ENCODE results near the gene SPAG5. TPM values are rescaled to one million over a fixed set of nuclear protein-coding genes. Genes with fewer than 3 reads are reported as not detected.

The SPAG5 gene
- total and polyA plus RNA-seq, 2 experiments from 2014 or later = 99.6 to 104 TPM

GRCh38 chr17:28613931-28614381, 15.1 kb upstream of the SPAG5 start, which contains the start of gene RSKR:
Gene RSKR (minus strand): TSS chr17:28614185. CDS start chr17:28614161, 24 bp downstream.
- Mint-ChIP-seq H3K9me3 (no peaks in the 10 kb centered on the region), H3K4me1 (no peaks in the 10 kb centered on the region), H3K4me3 (no peak within 1 kb of the TSS), H3K36me3 (ENCODE audit: low read depth) (peaks cover 89% of the 10 kb centered on the region), H3K27ac (no peak within 1 kb of the TSS), H3K27me3 (ENCODE audit: insufficient read depth, low read depth, poor library complexity) (no peaks in the 10 kb centered on the region)
- peaks cover 8% of the 10 kb centered on the region; the same call in 1 of the 2 replicates for H3F3A ChIP-seq (replicated peaks; ENCODE audit: low read depth)
- no peaks in the 10 kb centered on the region for H3K27me3 ChIP-seq (ENCODE audit: insufficient read depth)
- H3K4me1 ChIP-seq (ENCODE audit: insufficient read depth) = no peaks in the 10 kb centered on the region
- no peak within 1 kb of the TSS for H3K4me3 ChIP-seq
- H3K79me2 ChIP-seq (replicated peaks; ENCODE audit: insufficient read depth) = no peaks in the 10 kb centered on the region
- H4K20me1 ChIP-seq (replicated peaks; ENCODE audit: insufficient read depth) = peaks cover 35% of the 10 kb centered on the region
- H2AFZ ChIP-seq = no peak within 1 kb of the TSS
- H3K4me2 ChIP-seq = no peak within 1 kb of the TSS
- peaks cover 55% of the 10 kb centered on the region for H3K36me3 ChIP-seq (ENCODE audit: insufficient read depth)
- no peak for DNase-seq (ENCODE audit: low spot score)
- TF ChIP-seq ZNF114 (CRISPR knock-in tag; IDR thresholded peaks at IDR 0.05) (no peak), EZH2 (IDR thresholded peaks at IDR 0.05; ENCODE audit: low read depth, unreplicated experiment) (no peak), ZNF462 (CRISPR knock-in tag; IDR thresholded peaks at IDR 0.05) (no peak), ETS1 (IDR thresholded peaks at IDR 0.05) (no peak), CREB1 (CRISPR knock-in tag; IDR thresholded peaks at IDR 0.05; ENCODE audit: low read depth) (no peak), ZNF331 (CRISPR knock-in tag; IDR thresholded peaks at IDR 0.05; ENCODE audit: low read depth) (no peak), POLR2AphosphoS5 (IDR thresholded peaks at IDR 0.05; ENCODE audit: low read depth) (no peak), JUNB (IDR thresholded peaks at IDR 0.05; ENCODE audit: unreplicated experiment) (no peak), STAT1 (IDR thresholded peaks at IDR 0.05; ENCODE audit: unreplicated experiment) (no peak), NANOG (IDR thresholded peaks at IDR 0.05; ENCODE audit: borderline replicate concordance) (no peak)
- TF ChIP-seq, protein P1, sequence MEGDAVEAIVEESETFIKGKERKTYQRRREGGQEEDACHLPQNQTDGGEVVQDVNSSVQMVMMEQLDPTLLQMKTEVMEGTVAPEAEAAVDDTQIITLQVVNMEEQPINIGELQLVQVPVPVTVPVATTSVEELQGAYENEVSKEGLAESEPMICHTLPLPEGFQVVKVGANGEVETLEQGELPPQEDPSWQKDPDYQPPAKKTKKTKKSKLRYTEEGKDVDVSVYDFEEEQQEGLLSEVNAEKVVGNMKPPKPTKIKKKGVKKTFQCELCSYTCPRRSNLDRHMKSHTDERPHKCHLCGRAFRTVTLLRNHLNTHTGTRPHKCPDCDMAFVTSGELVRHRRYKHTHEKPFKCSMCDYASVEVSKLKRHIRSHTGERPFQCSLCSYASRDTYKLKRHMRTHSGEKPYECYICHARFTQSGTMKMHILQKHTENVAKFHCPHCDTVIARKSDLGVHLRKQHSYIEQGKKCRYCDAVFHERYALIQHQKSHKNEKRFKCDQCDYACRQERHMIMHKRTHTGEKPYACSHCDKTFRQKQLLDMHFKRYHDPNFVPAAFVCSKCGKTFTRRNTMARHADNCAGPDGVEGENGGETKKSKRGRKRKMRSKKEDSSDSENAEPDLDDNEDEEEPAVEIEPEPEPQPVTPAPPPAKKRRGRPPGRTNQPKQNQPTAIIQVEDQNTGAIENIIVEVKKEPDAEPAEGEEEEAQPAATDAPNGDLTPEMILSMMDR (conservative IDR thresholded peaks at IDR 0.05; ENCODE audit: low read depth in 2 of 2) = no peak
- TF ChIP-seq, protein P2, sequence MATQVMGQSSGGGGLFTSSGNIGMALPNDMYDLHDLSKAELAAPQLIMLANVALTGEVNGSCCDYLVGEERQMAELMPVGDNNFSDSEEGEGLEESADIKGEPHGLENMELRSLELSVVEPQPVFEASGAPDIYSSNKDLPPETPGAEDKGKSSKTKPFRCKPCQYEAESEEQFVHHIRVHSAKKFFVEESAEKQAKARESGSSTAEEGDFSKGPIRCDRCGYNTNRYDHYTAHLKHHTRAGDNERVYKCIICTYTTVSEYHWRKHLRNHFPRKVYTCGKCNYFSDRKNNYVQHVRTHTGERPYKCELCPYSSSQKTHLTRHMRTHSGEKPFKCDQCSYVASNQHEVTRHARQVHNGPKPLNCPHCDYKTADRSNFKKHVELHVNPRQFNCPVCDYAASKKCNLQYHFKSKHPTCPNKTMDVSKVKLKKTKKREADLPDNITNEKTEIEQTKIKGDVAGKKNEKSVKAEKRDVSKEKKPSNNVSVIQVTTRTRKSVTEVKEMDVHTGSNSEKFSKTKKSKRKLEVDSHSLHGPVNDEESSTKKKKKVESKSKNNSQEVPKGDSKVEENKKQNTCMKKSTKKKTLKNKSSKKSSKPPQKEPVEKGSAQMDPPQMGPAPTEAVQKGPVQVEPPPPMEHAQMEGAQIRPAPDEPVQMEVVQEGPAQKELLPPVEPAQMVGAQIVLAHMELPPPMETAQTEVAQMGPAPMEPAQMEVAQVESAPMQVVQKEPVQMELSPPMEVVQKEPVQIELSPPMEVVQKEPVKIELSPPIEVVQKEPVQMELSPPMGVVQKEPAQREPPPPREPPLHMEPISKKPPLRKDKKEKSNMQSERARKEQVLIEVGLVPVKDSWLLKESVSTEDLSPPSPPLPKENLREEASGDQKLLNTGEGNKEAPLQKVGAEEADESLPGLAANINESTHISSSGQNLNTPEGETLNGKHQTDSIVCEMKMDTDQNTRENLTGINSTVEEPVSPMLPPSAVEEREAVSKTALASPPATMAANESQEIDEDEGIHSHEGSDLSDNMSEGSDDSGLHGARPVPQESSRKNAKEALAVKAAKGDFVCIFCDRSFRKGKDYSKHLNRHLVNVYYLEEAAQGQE (IDR thresholded peaks at IDR 0.05; ENCODE audit: unreplicated experiment) = no peak
- H3K9me2 ChIP-seq (ENCODE audit: insufficient read depth) = no peaks in the 10 kb centered on the region
- peak; percentile 18; the same call in 2 of the 3 replicates for ATAC-seq
- no peak within 1 kb of the TSS for H3K27ac ChIP-seq (ENCODE audit: low read depth)

Measured in GM23338 (cell line).